ENCODE measurements around the gene TLE6.
A peak's percentile ranks its signal among the peaks of the same experiment; 100 is the strongest.
"Not testable (repeated sequence)": the region's sequence is repeated elsewhere in the genome, so short reads cannot be mapped to it uniquely, and the experiment has no call there.

TLE6 gene

DNA sequence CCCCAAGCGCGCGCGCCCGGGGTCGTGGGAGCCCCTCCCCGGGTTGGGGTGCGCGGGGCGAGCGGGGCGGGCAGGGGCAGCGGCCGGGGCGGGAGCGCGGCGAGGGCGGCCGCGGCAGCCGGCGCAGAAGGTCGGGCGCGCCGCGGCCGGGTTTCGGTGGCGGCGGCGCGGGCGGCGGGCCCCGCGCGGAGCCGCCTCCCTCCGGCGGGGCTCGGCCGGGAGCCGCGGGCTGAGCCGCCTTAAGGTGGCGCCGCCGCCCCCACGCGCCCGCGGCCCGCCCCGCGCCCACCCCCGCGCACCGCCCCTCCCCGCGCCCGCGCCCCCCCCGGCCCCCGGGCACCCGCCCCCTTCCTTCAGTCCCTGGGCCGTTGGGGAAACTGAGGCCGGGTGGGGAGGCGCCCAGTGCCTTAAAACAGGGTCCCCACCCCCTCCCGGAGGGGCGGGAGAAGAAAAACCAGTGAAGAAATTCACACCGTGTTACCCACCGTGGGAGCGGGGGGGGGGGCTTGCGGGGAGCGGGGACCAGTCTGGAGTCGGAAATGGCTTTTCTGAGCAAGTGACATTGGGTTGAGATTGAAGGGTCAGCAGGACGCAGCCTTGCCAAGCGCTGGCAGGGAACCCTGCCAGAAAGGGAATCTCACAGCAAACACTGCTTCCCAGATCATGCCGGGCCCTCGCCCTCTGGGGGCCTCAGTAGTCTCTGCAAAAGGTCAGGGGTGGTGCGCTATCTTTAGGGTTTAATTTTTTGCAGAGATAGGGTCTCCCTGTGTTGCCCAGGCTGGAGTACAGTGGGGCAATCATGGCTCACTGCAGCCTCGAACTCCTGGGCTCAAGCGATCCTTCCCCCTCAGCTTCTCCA is 51.9 kb downstream of the TLE6 start, which contains the start of gene TLE2:
TLE2 (minus strand) TSS at position 216 of the 859 bp plus-strand sequence. CDS start 376 bp downstream, outside the sequence.
- peak; percentile 70 for DNase-seq (ENCODE audit: low spot score)

- DNase-seq (ENCODE audit: low spot score) = no peak
Observed at GRCh38 chr19:3031607-3031867, 54.2 kb downstream of the TLE6 start.

- no peak for DNase-seq (ENCODE audit: low spot score)
Observed at GRCh38 chr19:3033595-3034405, 56.4 kb downstream of the TLE6 start.

DNA sequence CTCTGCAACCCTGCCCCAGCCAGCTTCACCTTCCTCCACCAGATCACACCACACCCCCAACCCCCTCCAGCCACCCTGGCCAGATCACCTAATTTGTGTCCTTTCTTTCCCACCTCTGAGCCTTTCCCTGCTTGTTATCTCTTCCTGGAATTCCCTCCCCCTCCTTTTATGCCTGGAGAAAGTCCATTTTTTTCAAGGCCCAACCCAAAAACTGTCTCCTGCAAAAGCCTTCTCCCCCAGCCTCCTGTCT is 57.0 kb downstream of the TLE6 start:
- no peak for DNase-seq (ENCODE audit: low spot score)

- DNase-seq (ENCODE audit: low spot score) = peak; percentile 42
Observed at GRCh38 chr19:3034656-3035541, 57.5 kb downstream of the TLE6 start.

GRCh38 chr19:3035542-3036118 is 58.3 kb downstream of the TLE6 start:
- peak; percentile 100 for DNase-seq (ENCODE audit: low spot score)

GRCh38 chr19:3036119-3036976 is 59.0 kb downstream of the TLE6 start:
- DNase-seq (ENCODE audit: low spot score) = peak; percentile 94

DNA sequence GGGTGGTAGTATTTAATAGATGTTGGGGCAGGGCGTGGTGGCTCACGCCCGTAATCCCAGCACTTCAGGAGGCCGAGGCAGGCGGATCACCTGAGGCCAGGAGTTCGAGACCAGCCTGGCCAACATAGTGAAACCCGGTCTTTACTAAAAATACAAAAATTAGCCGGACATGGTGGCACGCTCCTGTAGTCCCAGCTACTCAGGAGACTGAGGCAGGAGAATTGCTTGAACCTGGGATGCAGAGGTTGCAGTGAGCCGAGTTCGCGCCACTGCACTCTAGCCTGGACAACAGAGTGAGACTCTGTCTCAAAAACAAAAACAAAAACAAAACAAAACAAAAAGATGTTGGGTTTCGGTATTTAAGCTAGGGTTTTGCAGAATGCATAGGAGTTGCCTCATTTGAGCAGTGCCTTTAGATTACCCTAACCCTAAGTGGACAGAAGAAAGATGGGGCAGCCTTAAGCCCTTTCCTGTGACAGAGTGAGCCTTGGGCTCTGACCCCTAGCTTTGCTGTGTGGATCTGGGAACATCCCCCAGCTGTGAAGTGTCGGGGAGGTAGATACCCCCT is 59.7 kb downstream of the TLE6 start:
- not testable (repeated sequence) for DNase-seq (ENCODE audit: low spot score)

GRCh38 chr19:3038214-3038613 is 60.9 kb downstream of the TLE6 start:
- DNase-seq (ENCODE audit: low spot score) = no peak

- DNase-seq (ENCODE audit: low spot score) = no peak
Observed at GRCh38 chr19:3039125-3039524, 61.8 kb downstream of the TLE6 start.

GRCh38 chr19:3039641-3040077 is 62.3 kb downstream of the TLE6 start:
- no peak for DNase-seq (ENCODE audit: low spot score)

DNA sequence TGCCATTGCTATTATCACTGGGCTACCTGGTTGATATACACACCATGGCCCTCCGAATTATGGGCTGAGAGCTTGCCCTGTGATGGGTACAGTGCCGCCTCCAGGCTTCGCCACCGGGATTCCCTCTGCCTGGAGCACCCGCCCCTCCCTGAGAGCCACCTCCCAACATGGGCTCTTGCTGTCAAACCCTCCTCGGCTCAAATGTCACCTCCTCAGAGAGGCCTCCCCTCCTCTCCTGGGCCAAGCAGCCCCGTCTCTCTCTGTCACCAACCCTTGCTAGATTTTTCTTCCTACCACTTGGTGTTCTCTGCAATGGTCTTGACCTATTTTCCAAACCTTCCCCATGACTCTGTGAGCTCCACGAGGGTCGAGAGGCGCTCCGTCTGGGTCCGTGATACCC is 64.0 kb downstream of the TLE6 start:
- no peak for DNase-seq (ENCODE audit: low spot score)

DNA sequence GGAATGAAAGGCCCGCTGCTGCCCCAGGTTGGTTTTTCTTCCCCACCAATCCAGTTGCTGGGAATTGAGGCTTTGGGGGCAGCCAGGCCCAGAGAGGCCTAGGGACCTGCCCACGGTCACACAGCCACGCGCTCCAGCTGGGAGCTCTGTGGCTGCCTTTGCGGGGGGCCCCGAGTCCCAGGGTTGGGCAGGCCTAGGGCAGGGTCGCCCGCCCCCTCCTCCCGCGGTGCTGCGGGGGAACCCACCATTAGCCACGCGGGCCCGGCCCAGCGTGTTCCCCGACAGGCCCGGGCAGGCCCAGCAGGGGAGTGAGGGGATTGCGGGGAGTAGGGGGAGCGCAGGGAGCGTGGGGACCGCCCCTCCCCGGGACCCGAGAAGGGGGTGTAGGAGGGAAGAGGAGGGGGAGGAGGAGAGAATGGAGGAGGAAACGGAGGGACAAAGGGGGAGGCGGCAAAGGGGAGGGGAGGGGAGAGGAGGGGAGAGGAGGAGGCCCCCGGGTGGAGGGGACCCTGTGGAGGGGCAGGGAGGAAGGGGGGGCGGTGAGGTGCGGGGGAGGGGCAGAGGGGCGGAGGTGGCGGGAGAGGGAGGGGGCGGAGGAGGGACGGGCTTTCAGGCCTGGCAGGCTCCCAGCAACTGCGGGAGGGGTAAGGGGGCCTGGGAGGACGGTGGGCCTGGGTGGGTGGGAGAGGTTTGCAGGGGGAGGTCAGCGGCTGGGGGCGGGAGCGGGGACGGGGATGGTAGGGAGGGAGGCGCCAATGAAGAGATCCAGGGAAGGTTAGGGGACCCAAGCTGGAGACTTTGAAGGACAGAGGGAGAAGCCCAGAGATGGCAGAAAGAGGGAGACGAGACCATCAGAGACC is 64.6 kb downstream of the TLE6 start:
- no peak for DNase-seq (ENCODE audit: low spot score)

DNA sequence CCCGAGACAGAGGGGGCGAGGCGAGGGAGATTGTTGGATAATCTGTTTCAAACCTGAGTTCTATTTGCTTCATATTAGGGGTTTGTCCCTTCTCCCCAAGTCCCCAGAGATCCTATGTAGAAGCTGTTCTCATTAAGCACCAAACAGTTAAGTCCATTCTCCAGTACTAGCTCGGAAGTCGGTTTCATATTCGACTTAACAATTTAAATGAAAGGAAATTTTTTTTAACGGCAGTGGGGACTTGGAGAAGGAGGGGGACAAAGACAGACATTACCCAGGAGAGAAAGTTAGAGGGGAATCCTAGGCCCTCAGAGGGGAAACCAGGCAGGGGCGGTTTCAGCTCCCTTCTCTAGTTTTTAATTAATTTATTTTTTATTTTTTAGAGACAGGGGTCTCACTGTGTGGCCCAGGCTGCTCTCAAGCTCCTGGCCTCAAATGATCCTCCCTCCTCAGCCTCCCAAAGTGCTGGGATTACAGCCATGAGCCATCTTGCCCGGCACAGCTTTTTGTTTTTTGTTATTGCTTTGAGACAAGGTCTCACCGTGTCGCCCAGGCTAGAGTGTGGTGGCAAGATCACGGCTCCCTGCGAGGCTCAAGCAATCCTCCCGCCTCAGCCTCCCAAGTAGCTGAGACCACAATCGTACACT is 65.4 kb downstream of the TLE6 start:
- DNase-seq (ENCODE audit: low spot score) = no peak
